ENCODE measurements around the gene RSPH1.

RSPH1 gene

GRCh38 chr21:42525676-42526378, 29.8 kb upstream of the RSPH1 start:
- H3K4me3 ChIP-seq (ENCODE audit: low read depth, low read length), result peak overlapping the region; percentile 34; the same call in 1 of the 2 replicates
- no peak for DNase-seq (ENCODE audit: low read depth)
- no peak for TF ChIP-seq CTCF (IDR thresholded peaks at IDR 0.05; ENCODE audit: insufficient read depth, low read depth, low read length, missing control alignments)

GRCh38 chr21:42525029-42525581, 29.1 kb upstream of the RSPH1 start:
- peak; percentile 58 for DNase-seq (ENCODE audit: low read depth)
- H3K4me3 ChIP-seq (ENCODE audit: low read depth, low read length), result peak overlapping the region; percentile 34
- no peak for TF ChIP-seq CTCF (IDR thresholded peaks at IDR 0.05; ENCODE audit: insufficient read depth, low read depth, low read length, missing control alignments)

- no peak for TF ChIP-seq CTCF (IDR thresholded peaks at IDR 0.05; ENCODE audit: insufficient read depth, low read depth, low read length, missing control alignments)
- peak; percentile 90 for DNase-seq (ENCODE audit: low read depth)
- peak overlapping the region; percentile 34 for H3K4me3 ChIP-seq (ENCODE audit: low read depth, low read length)
Measured at GRCh38 chr21:42524341-42525028, 28.5 kb upstream of the RSPH1 start.

- DNase-seq (ENCODE audit: low read depth), result no peak
- TF ChIP-seq CTCF (IDR thresholded peaks at IDR 0.05; ENCODE audit: insufficient read depth, low read depth, low read length, missing control alignments), result no peak
- peak overlapping the region; percentile 34 for H3K4me3 ChIP-seq (ENCODE audit: low read depth, low read length)
Measured at GRCh38 chr21:42523941-42524340, 27.9 kb upstream of the RSPH1 start.

- DNase-seq (ENCODE audit: low read depth), result no peak
Measured at GRCh38 chr21:42523211-42523610, 27.2 kb upstream of the RSPH1 start.

GRCh38 chr21:42522771-42523170, 26.7 kb upstream of the RSPH1 start:
- no peak overlapping the region for H3K4me3 ChIP-seq (ENCODE audit: low read depth, low read length)
- TF ChIP-seq CTCF (IDR thresholded peaks at IDR 0.05; ENCODE audit: insufficient read depth, low read depth, low read length, missing control alignments), result no peak

More at GRCh38 chr21:42523211-42523610, 27.2 kb upstream of the RSPH1 start:
- TF ChIP-seq CTCF (IDR thresholded peaks at IDR 0.05; ENCODE audit: insufficient read depth, low read depth, low read length, missing control alignments), result no peak
- no peak overlapping the region for H3K4me3 ChIP-seq (ENCODE audit: low read depth, low read length)

More at GRCh38 chr21:42522771-42523170, 26.7 kb upstream of the RSPH1 start:
- no peak for DNase-seq (ENCODE audit: low read depth)

Data from GM12865 (cell line).